Measurements from ENCODE around the gene ARMC9. TPM values are rescaled to one million over a fixed set of nuclear protein-coding genes. Genes with fewer than 3 reads are reported as not detected.
"Not testable (repeated sequence)": the region's sequence is repeated elsewhere in the genome, so short reads cannot be mapped to it uniquely, and the experiment has no call there.

The ARMC9 gene
- total RNA-seq, 2 donors from 2014 or later, result 6.9 to 10.1 TPM

DNA sequence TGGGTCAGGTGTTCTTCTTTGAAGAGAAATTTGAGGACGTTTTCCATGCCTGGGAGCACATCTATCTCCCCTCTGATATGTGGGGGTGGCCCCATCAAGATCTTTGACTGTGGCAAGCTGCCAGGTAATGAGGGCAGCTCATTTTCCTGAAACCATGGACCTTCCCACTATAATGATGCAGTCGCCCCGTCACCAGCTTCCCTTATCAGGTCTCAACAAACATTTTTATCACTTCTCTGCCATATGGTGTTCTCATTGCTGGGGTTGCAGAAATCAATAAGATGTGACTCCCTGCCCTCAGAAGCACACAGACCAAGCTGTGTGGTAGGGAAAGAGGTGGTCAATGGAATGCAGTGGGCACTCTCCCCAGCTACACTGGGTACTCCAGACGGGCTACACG lies 148.7 kb downstream of the ARMC9 start:
- intact Hi-C loops (cut with DNase I), result no loop called here
- WGBS, 2 donors, result 41 to 53% methylated on average over 5 of the region's 5 CpGs
- Histone ChIP-seq H3K4me3 (no peak overlapping the region), H3K27me3 (no peaks in the 10 kb centered on the region), H3K4me1 (peaks cover 16% of the 10 kb centered on the region), H3K36me3 (replicated peaks in 1 of 2; ENCODE audit: insufficient read depth in 1 of 2, low read depth in 2 of 2) (no peaks in the 10 kb centered on the region), H3K9me3 (no peaks in the 10 kb centered on the region), H3K27ac (no peak overlapping the region)
- TF ChIP-seq, protein P1, sequence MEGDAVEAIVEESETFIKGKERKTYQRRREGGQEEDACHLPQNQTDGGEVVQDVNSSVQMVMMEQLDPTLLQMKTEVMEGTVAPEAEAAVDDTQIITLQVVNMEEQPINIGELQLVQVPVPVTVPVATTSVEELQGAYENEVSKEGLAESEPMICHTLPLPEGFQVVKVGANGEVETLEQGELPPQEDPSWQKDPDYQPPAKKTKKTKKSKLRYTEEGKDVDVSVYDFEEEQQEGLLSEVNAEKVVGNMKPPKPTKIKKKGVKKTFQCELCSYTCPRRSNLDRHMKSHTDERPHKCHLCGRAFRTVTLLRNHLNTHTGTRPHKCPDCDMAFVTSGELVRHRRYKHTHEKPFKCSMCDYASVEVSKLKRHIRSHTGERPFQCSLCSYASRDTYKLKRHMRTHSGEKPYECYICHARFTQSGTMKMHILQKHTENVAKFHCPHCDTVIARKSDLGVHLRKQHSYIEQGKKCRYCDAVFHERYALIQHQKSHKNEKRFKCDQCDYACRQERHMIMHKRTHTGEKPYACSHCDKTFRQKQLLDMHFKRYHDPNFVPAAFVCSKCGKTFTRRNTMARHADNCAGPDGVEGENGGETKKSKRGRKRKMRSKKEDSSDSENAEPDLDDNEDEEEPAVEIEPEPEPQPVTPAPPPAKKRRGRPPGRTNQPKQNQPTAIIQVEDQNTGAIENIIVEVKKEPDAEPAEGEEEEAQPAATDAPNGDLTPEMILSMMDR (IDR thresholded peaks at IDR 0.05), result no peak
- no peak for TF ChIP-seq POLR2A (IDR thresholded peaks at IDR 0.05)
- DNase-seq, result peak in 1 of 4 donors; percentile 56
- ATAC-seq, result peak; percentile 38

GRCh38 chr2:231347638-231348037 lies 149.2 kb downstream of the ARMC9 start:
- no peak for DNase-seq
- intact Hi-C loops (cut with DNase I), result no loop called here
- 80 to 97% methylated on average over 1 of the region's 1 CpG for WGBS, 2 donors
- H3K4me1 ChIP-seq, result peaks cover 16% of the 10 kb centered on the region
- ATAC-seq, result no peak
- H3K27ac ChIP-seq, result no peak overlapping the region
- TF ChIP-seq, protein P1 (IDR thresholded peaks at IDR 0.05), result no peak
- no peak for TF ChIP-seq POLR2A (IDR thresholded peaks at IDR 0.05)
- H3K36me3 ChIP-seq (replicated peaks in 1 of 2; ENCODE audit: insufficient read depth in 1 of 2, low read depth in 2 of 2), result no peaks in the 10 kb centered on the region
- no peaks in the 10 kb centered on the region for H3K27me3 ChIP-seq
- no peaks in the 10 kb centered on the region for H3K9me3 ChIP-seq
- no peak overlapping the region for H3K4me3 ChIP-seq

DNA sequence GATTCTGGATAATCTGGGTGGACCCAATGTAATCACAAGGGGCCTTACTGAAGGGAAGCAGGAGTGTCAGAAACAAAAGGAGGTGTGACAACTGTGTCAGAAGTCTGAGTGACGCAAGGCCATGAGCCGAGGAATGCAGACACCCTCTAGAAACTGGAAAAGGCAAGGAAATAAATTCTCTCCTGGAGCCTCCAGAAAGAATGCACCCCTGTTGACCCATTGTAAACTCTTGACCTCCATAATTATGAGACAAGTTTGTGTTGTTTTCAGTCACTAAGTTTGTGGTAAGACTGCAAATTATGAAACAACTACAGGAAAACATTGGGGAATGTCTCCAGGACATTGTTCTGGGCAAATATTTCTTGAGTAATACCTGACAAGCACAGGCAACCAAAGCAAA lies 149.7 kb downstream of the ARMC9 start:
- H3K9me3 ChIP-seq, result no peaks in the 10 kb centered on the region
- no peaks in the 10 kb centered on the region for H3K36me3 ChIP-seq (replicated peaks in 1 of 2; ENCODE audit: insufficient read depth in 1 of 2, low read depth in 2 of 2)
- ATAC-seq (no peak), DNase-seq (no peak)
- intact Hi-C loops (cut with DNase I), result no loop called here
- WGBS, 2 donors, result 84 to 94% methylated on average over 2 of the region's 2 CpGs
- H3K4me3 ChIP-seq, result no peak overlapping the region
- no peak for TF ChIP-seq POLR2A (IDR thresholded peaks at IDR 0.05)
- TF ChIP-seq, protein P1 (IDR thresholded peaks at IDR 0.05), result no peak
- H3K4me1 ChIP-seq, result peaks cover 16% of the 10 kb centered on the region
- H3K27ac ChIP-seq, result no peak overlapping the region
- H3K27me3 ChIP-seq, result no peaks in the 10 kb centered on the region

DNA sequence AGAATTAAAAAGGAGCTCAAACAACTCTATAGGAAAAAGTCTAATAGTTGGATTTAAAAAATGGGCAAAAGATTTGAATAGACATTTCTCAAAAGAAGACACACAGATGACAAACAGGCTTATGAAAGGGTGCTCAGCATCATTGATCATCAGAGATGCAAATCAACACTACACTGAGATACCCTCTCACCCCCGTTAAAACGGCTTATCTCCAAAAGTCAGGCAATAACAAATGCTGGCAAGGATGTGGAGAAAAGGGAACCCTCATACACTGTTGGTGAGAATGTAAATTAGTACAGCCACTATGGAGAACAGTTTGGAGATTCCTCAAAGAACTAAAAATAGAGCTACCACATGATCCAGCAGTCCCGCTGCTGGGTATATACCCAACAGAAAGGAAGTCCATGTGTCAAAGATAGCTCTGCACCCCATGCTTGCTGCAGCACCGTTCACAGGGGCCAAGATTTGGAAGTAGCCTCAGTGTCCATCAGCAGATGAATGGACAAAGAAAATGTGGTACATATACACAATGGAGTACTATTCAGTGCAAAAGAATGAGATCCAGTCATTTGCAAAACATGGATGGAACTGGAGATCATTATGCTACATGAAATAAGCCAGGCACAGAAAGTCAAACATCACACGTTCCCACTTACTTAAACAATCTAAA lies 150.4 kb downstream of the ARMC9 start:
- TF ChIP-seq, protein P1 (IDR thresholded peaks at IDR 0.05), result no peak
- TF ChIP-seq POLR2A (IDR thresholded peaks at IDR 0.05), result peak in 2 of 3 donors; percentile 5 to 49
- Histone ChIP-seq H3K4me3 (no peak overlapping the region), H3K27ac (no peak overlapping the region), H3K9me3 (no peaks in the 10 kb centered on the region), H3K4me1 (peaks cover 16% of the 10 kb centered on the region), H3K27me3 (no peaks in the 10 kb centered on the region), H3K36me3 (replicated peaks in 1 of 2; ENCODE audit: insufficient read depth in 1 of 2, low read depth in 2 of 2) (no peaks in the 10 kb centered on the region)
- intact Hi-C loops (cut with DNase I), result no loop called here
- 57 to 76% methylated on average over 5 of the region's 5 CpGs for WGBS, 2 donors
- DNase-seq, result no peak
- ATAC-seq, result no peak

DNA sequence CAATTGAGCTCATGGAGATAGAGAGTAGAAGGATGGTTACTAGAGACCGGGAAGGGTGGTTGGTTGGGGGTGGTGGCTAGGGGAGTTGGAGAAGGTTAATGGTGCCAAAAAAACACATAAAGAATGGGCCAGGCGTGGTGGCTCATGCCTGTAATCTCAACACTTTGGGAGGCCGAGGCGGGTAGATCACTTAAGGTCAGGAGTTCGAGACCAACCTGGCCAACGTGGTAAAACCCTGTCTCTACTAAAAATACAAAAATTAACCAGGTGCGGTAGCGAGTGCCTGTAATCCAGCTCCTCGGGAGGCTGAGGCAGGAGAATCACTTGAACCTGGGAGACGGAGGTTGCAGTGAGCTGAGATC lies 150.9 kb downstream of the ARMC9 start:
- H3K27me3 ChIP-seq; H3K9me3 ChIP-seq; ATAC-seq; intact Hi-C loops (cut with DNase I); H3K36me3 ChIP-seq (replicated peaks in 1 of 2; ENCODE audit: insufficient read depth in 1 of 2, low read depth in 2 of 2); H3K4me3 ChIP-seq; DNase-seq; H3K27ac ChIP-seq: not testable (repeated sequence)
- 87 to 98% methylated on average over 10 of the region's 10 CpGs for WGBS, 2 donors
- peaks cover 15% of the 10 kb centered on the region for H3K4me1 ChIP-seq

Data from body of pancreas (tissue), 4 donors.